GM21367 (cell line): ENCODE measurements around the gene PROP1.
"Not testable (repeated sequence)": the region's sequence is repeated elsewhere in the genome, so short reads cannot be mapped to it uniquely, and the experiment has no call there.

Experiments
- ATAC-seq: cut with Tn5 transposase; IDR thresholded peaks from one replicate; pipeline ENCODE4 v1.9.1; 2021; ENCODE audit not compliant: unreplicated experiment

Gene PROP1

DNA sequence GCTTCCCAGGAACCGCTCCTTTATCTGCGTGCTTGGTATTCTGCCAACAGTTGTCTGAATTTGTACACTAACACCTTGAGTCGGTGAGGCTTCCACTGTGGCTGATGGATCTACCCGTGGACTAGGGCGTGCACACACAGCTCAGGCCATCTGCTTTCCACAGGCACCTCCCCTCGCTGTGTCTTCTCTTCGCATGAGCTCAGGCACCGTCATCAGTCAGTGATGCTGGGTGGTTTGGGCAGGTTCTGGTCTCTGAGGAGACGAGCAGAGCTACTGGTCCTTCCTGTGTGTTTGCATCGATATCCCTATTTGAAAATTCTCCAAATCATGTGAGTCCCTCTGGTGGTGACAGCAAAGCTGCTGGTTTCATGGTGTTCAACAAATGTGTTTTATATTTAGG is 48.1 kb downstream of the PROP1 start:
- not testable (repeated sequence) for ATAC-seq

DNA sequence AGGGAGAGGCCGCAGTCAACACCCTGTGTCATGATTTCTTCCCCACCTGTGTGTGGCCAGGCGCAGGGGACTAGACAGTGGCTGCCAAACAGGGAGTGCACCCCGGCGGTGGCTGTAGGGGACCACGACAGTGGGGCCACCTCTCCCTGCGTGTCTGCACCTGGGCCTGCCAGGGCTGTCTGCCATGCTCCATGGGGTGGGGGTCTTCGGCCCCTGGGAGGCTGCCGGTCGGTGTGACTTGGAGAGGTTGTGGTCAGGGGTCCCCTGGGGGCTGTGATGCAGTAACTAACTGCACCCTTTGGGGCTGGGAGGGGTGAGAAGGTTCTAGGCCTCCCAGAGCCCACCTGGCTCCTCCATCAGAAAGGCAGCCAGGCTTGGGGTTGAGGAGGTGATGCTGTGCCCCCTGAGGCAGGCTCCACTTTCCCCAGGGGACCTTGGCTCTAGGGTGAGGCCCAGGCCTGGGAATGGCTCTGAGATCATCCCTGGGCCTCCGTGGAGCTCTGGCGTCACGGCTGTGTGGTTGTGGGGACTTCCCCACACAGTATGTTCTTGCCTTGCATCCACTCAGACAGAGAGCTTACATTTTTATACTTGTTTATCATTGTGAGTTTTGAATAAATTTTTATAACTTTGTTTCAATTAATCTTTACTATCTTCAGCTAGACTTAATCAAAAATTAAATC is 50.3 kb downstream of the PROP1 start:
- ATAC-seq = not testable (repeated sequence)

DNA sequence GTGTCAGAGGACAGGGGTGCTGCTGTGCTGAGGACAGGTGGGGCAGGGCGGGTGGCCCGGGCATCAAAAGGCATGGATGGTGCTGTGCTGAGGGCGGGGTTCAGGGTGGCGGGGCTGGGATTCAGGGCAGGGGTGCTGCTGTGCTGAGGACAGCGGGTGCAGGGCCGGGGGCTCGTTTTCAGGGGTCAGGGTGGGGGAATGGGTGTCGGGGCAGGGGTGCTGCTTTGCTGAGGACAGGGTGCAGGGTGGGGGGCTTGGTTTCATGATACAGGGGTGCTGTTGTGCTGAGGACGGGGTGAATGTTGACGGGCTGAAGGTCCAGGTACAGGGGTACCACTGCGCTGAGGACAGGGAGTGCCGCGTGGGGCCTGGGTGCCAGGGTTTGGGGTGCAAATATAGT is 50.9 kb downstream of the PROP1 start:
- ATAC-seq = not testable (repeated sequence)

DNA sequence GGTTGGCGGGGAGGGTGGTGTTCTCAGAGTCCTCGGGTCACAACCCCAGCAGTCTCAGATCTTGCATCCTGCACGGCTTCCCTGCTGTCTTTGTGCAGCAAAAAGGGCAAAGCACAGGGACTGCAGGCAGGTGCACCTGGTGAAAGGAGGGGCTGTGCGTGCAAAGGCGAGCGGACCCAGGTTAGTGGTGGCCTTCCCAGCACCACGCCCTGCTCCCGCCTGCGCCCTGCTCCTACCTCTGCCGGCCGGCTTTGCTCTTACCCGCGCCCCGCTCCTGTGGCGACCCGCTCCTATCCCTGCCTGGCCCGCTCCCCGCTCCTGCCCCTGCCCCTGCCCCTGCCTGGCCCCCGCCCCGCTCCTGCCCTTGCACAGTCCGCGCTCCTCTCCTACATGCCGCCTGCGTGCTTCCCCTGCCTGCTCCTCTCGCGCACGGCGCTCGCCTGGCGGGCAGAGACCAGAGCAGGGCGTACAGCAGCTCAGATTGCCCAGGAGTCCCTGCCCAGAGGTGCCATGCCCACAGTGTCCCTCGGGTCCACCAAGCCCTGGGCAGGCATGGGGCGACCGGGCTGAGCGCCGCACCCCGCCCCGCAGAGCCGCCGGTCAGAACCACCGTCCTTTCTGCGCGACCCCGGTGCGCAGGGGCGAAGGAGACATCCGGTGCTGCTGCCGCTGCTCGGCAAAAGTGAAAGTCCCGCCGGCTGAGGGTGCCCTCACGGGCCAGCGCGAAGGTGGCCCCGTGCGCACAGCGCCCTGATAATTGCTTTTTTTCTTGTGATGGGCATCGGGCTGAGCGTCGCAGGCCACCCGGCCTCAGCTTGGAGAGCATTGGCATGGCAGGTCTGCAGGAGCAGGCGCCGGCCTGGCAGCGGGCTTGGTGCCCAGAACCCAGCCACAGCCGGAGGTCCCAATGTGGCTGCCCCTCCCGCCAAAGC is 52.0 kb downstream of the PROP1 start:
- not testable (repeated sequence) for ATAC-seq

DNA sequence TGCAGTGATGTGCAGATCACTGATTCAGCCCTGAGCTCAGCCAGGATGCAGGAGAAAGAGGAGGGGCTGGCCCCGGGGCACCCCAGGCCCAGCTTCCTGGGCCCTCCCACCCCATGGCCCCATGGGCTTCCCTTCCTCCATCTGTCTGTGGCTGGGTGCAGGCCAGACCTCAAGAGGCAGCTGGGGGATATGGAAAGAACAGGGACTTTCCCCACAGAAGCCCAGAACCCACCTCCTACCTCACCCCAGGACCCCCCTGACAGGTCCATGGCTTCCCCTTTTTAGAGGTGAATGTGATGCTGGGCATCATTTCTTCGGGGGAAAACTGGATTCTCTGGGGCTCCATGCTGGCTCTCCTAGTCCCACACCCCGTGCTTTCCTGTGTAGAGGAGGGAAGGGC is 53.1 kb downstream of the PROP1 start:
- not testable (repeated sequence) for ATAC-seq
